ENCODE data around the gene TMEM18. TPM values are rescaled to one million over a fixed set of nuclear protein-coding genes. Genes with fewer than 3 reads are reported as not detected.

The TMEM18 gene
- total RNA-seq, 2 experiments from 2014 or later: 25.6 to 26.3 TPM

DNA sequence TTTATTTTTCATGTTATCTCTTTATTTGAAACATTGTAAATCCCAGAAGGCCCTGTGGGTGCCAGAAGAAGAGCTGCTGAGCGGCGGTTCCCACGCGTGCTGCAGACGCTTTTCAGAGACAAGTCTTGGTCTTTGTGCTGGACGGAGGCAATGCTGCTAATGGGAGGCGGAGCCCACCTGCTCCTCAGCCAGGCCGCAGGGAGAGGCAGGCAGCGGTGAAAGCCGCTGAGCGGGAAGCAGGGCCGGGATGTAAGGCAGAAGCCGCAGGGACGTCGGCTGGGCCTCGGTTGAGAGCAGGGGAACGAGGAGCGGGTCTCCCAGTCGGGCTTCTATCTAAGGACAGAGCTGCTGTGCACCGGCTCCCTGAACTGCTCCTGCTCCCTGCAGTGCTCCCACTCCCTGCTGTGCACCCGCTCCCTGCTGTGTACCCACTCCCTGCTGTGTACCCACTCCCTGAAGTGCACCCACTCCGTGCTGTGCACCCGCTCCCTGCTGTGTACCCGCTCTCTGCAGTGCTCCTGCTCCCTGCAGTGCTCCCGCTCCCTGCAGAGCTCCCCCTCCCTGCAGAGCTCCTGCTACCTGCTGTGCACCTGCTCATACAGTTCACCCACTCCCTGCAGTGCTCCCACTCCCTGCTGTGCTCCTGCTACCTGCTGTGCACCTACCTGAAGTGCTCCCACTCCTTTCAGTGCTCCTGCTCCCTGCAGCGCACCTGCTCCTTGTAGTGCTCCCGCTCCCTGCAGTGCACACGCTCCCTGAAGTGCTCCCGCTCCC, 16.4 kb downstream of the TMEM18 start:
- no peaks in the 10 kb centered on the region for H3K27me3 Mint-ChIP-seq
- ChIA-PET POLR2A (no interaction called here), CTCF (no interaction called here)
- H3K9me3 ChIP-seq (ENCODE audit: control insufficient read depth in 1 of 2, insufficient read depth in 1 of 2, low read length in 2 of 2): peaks cover 4 to 10% of the 10 kb centered on the region in 2 experiments
- H3K4me1 ChIP-seq (ENCODE audit: insufficient read depth, low read length): peaks cover 24% of the 10 kb centered on the region
- no peak overlapping the region for H3K27ac ChIP-seq (ENCODE audit: low read depth in 1 of 2, low read length in 2 of 2)
- H3K4me3 ChIP-seq (ENCODE audit: low read length): no peak overlapping the region
- H3K27ac Mint-ChIP-seq: no peak overlapping the region
- no peaks in the 10 kb centered on the region for H3K27me3 ChIP-seq (ENCODE audit: control insufficient read depth in 1 of 2, insufficient read depth in 2 of 2, low read length in 2 of 2)
- peaks cover 56% of the 10 kb centered on the region for H3K4me1 Mint-ChIP-seq (ENCODE audit: low read depth)
- H3K36me3 ChIP-seq (ENCODE audit: insufficient read depth, low read length): peaks cover 3% of the 10 kb centered on the region
- intact Hi-C loops (cut with DNase I, micrococcal nuclease): no loop called here
- ATAC-seq (ENCODE audit: poor library complexity) (no peak), DNase-seq (no peak)
- peaks cover 17% of the 10 kb centered on the region for H3K36me3 Mint-ChIP-seq (ENCODE audit: low read depth)
- no peak for TF ChIP-seq CTCF (IDR thresholded peaks at IDR 0.05)
- H3K4me3 Mint-ChIP-seq: no peak overlapping the region
- H3K9me3 Mint-ChIP-seq: peaks cover 7% of the 10 kb centered on the region

DNA sequence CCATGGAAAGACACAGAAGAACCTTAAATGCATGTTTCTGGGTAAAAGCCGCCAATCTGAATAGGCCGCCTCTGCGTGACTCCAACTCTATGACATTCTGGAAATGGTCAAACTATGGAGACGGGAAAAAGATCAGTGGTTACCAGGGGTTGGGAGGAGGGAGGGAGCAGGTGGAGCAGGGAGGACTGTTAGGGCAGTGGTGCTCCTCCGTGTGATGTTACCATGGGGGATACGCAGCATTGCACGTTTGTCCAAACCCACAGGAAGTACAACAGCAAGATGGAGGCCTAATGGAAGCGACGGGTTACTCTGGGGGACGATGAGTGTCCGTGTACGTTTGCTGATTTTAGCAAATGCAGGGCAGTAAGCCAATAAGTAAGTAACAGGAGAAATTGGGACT, 17.2 kb downstream of the TMEM18 start:
- Mint-ChIP-seq H3K4me1 (ENCODE audit: low read depth) (peaks cover 64% of the 10 kb centered on the region), H3K36me3 (ENCODE audit: low read depth) (peaks cover 10% of the 10 kb centered on the region), H3K9me3 (peaks cover 2% of the 10 kb centered on the region), H3K27ac (no peak overlapping the region), H3K27me3 (no peaks in the 10 kb centered on the region), H3K4me3 (no peak overlapping the region)
- no peak for ATAC-seq (ENCODE audit: poor library complexity)
- CTCF ChIA-PET: no interaction called here
- DNase-seq: no peak
- peaks cover 3% of the 10 kb centered on the region for H3K36me3 ChIP-seq (ENCODE audit: insufficient read depth, low read length)
- no peak overlapping the region for H3K27ac ChIP-seq (ENCODE audit: low read depth in 1 of 2, low read length in 2 of 2)
- peaks cover 29% of the 10 kb centered on the region for H3K4me1 ChIP-seq (ENCODE audit: insufficient read depth, low read length)
- no peaks in the 10 kb centered on the region for H3K27me3 ChIP-seq (ENCODE audit: control insufficient read depth in 1 of 2, insufficient read depth in 2 of 2, low read length in 2 of 2)
- POLR2A ChIA-PET: no interaction called here
- no peak overlapping the region for H3K4me3 ChIP-seq (ENCODE audit: low read length)
- H3K9me3 ChIP-seq (ENCODE audit: control insufficient read depth in 1 of 2, insufficient read depth in 1 of 2, low read length in 2 of 2): peaks cover 3% of the 10 kb centered on the region in 2 experiments
- intact Hi-C loops (cut with DNase I, micrococcal nuclease): no loop called here
- TF ChIP-seq CTCF (IDR thresholded peaks at IDR 0.05): no peak

DNA sequence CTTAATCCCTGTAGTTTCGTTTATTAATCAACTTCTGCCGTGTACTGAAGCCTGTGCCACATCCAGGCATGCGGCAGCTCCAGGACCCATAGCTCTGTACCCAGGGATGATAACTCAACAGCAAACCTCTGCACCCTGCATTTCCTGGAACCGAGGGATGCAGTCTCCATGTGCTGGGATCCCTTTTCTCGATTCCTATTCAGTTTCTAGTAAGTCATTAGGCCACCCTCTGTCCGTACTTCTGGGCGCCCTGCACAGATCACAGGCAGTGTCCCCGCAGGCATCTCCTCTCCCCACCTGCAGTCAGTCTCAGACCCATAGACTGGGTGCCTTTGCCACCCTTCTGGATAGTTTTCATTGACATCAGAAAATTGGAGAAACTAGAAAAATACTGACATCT, 18.8 kb downstream of the TMEM18 start:
- Histone ChIP-seq H3K36me3 (ENCODE audit: insufficient read depth, low read length) (no peaks in the 10 kb centered on the region), H3K4me3 (ENCODE audit: low read length) (no peak overlapping the region), H3K4me1 (ENCODE audit: insufficient read depth, low read length) (peaks cover 35% of the 10 kb centered on the region), H3K27me3 (ENCODE audit: control insufficient read depth in 1 of 2, insufficient read depth in 2 of 2, low read length in 2 of 2) (no peaks in the 10 kb centered on the region), H3K27ac (ENCODE audit: low read depth in 1 of 2, low read length in 2 of 2) (no peak overlapping the region), H3K9me3 (ENCODE audit: control insufficient read depth in 1 of 2, insufficient read depth in 1 of 2, low read length in 2 of 2) (peaks cover 0 to 3% of the 10 kb centered on the region in 2 experiments)
- Mint-ChIP-seq H3K4me3 (no peak overlapping the region), H3K36me3 (ENCODE audit: low read depth) (no peaks in the 10 kb centered on the region), H3K27ac (no peak overlapping the region), H3K9me3 (no peaks in the 10 kb centered on the region), H3K27me3 (no peaks in the 10 kb centered on the region), H3K4me1 (ENCODE audit: low read depth) (peaks cover 74% of the 10 kb centered on the region)
- no peak for ATAC-seq (ENCODE audit: poor library complexity)
- ChIA-PET CTCF (interaction anchor here (0.5 kb wide), 1 partner anchor 9 kb away, joined by 3 read pairs; no protein-coding TSS in a partner anchor), POLR2A (no interaction called here)
- TF ChIP-seq CTCF (IDR thresholded peaks at IDR 0.05): no peak
- DNase-seq: no peak
- intact Hi-C loops (cut with DNase I, micrococcal nuclease): no loop called here
